Measurements from ENCODE around the gene ZNF710.

The ZNF710 gene

GRCh38 chr15:90042766-90043529 is 41.8 kb downstream of the ZNF710 start:
- TF ChIP-seq USF1 (IDR thresholded peaks at IDR 0.05) (no peak), CREB1 (IDR thresholded peaks at IDR 0.05; ENCODE audit: low read depth) (no peak)

GRCh38 chr15:90043530-90044010 is 42.4 kb downstream of the ZNF710 start:
- no peak for TF ChIP-seq TCF12 (IDR thresholded peaks at IDR 0.05; ENCODE audit: low read depth)
- no peak for TF ChIP-seq ZBTB7A (IDR thresholded peaks at IDR 0.05; ENCODE audit: low read depth)
- no peak for TF ChIP-seq MAX (IDR thresholded peaks at IDR 0.05)
- TF ChIP-seq RAD21 (IDR thresholded peaks at IDR 0.05; ENCODE audit: low read depth) = no peak
- no peak for TF ChIP-seq EGR1 (IDR thresholded peaks at IDR 0.05)
- TF ChIP-seq REST (IDR thresholded peaks at IDR 0.05; ENCODE audit: low read depth) = no peak
- TF ChIP-seq TAF1 (IDR thresholded peaks at IDR 0.05; ENCODE audit: low read depth) = no peak
- no peak for TF ChIP-seq USF1 (IDR thresholded peaks at IDR 0.05)
- no peak for TF ChIP-seq CEBPB (IDR thresholded peaks at IDR 0.05)
- TF ChIP-seq YY1 (IDR thresholded peaks at IDR 0.05; ENCODE audit: low read depth) = no peak
- TF ChIP-seq NFIC (IDR thresholded peaks at IDR 0.05) = no peak
- TF ChIP-seq EP300 (IDR thresholded peaks at IDR 0.05; ENCODE audit: borderline replicate concordance) = no peak
- TF ChIP-seq FOXM1 (IDR thresholded peaks at IDR 0.05; ENCODE audit: borderline replicate concordance, low read depth) = no peak
- no peak for TF ChIP-seq CREB1 (IDR thresholded peaks at IDR 0.05; ENCODE audit: low read depth)
- no peak for TF ChIP-seq TEAD4 (IDR thresholded peaks at IDR 0.05)

- TF ChIP-seq CEBPB (IDR thresholded peaks at IDR 0.05) (no peak), CREB1 (IDR thresholded peaks at IDR 0.05; ENCODE audit: low read depth) (no peak), ZBTB7A (IDR thresholded peaks at IDR 0.05; ENCODE audit: low read depth) (no peak), RAD21 (IDR thresholded peaks at IDR 0.05; ENCODE audit: low read depth) (no peak)
Measured at GRCh38 chr15:90044191-90044590, 43.1 kb downstream of the ZNF710 start.

- TF ChIP-seq FOXM1 (IDR thresholded peaks at IDR 0.05; ENCODE audit: borderline replicate concordance, low read depth) = no peak
- TF ChIP-seq TCF12 (IDR thresholded peaks at IDR 0.05; ENCODE audit: low read depth) = no peak
- no peak for TF ChIP-seq TEAD4 (IDR thresholded peaks at IDR 0.05)
- no peak for TF ChIP-seq CREB1 (IDR thresholded peaks at IDR 0.05; ENCODE audit: low read depth)
- no peak for TF ChIP-seq EGR1 (IDR thresholded peaks at IDR 0.05)
- no peak for TF ChIP-seq REST (IDR thresholded peaks at IDR 0.05; ENCODE audit: low read depth)
Measured at GRCh38 chr15:90044916-90045371, 43.8 kb downstream of the ZNF710 start.

GRCh38 chr15:90046289-90046688 is 45.2 kb downstream of the ZNF710 start:
- TF ChIP-seq EP300 (IDR thresholded peaks at IDR 0.05; ENCODE audit: borderline replicate concordance) = no peak

- no peak for TF ChIP-seq REST (IDR thresholded peaks at IDR 0.05; ENCODE audit: low read depth)
- TF ChIP-seq FOXM1 (IDR thresholded peaks at IDR 0.05; ENCODE audit: borderline replicate concordance, low read depth) = no peak
- TF ChIP-seq USF1 (IDR thresholded peaks at IDR 0.05) = no peak
- TF ChIP-seq TEAD4 (IDR thresholded peaks at IDR 0.05) = peak; percentile 29; the same call in 1 of the 2 replicates
- TF ChIP-seq EP300 (IDR thresholded peaks at IDR 0.05; ENCODE audit: borderline replicate concordance) = peak; percentile 59; the same call in 1 of the 2 replicates
- TF ChIP-seq ZBTB7A (IDR thresholded peaks at IDR 0.05; ENCODE audit: low read depth) = no peak
- peak; percentile 63; the same call in 1 of the 2 replicates for TF ChIP-seq MAX (IDR thresholded peaks at IDR 0.05)
- TF ChIP-seq CEBPB (IDR thresholded peaks at IDR 0.05) = no peak
- TF ChIP-seq EGR1 (IDR thresholded peaks at IDR 0.05) = 0 out of 2 replicates have a peak, but pooled peaks have one; percentile 59
- TF ChIP-seq TAF1 (IDR thresholded peaks at IDR 0.05; ENCODE audit: low read depth) = no peak
- TF ChIP-seq CREB1 (IDR thresholded peaks at IDR 0.05; ENCODE audit: low read depth) = no peak
- TF ChIP-seq YY1 (IDR thresholded peaks at IDR 0.05; ENCODE audit: low read depth) = peak; percentile 61; the same call in 1 of the 2 replicates
- TF ChIP-seq TCF12 (IDR thresholded peaks at IDR 0.05; ENCODE audit: low read depth) = peak; percentile 61
- TF ChIP-seq RAD21 (IDR thresholded peaks at IDR 0.05; ENCODE audit: low read depth) = no peak
- 0 out of 2 replicates have a peak, but pooled peaks have one; percentile 35 for TF ChIP-seq NFIC (IDR thresholded peaks at IDR 0.05)
Measured at GRCh38 chr15:90046911-90047392, 45.8 kb downstream of the ZNF710 start.
